Measurements from ENCODE around the gene MIAT.

MIAT gene

DNA sequence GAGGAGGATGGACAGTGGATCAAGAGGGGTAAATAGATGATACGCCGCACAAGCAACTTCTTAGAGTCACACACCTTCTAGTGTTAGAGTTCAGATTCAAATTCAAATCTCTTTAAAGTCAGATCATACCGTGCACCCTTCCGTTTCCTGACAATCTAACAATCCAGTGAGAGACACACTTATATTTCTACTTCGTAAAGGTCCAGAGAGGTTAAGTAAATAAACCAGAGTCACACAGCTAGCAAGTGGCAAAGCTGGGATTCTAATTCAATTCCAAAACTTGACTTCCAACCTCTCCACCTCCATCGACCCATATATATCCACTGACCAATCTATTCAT lies 34.0 kb downstream of the MIAT start:
- Histone ChIP-seq H3K4me1 (ENCODE audit: control insufficient read depth in 1 of 2, insufficient read depth in 1 of 2, low read depth in 1 of 2, low read length in 1 of 2) (no peaks in the 10 kb centered on the region), H3K9me3 (no peaks in the 10 kb centered on the region), H3K4me3 (ENCODE audit: low read depth in 1 of 2, low read length in 1 of 2) (no peak overlapping the region), H3K27me3 (no peaks in the 10 kb centered on the region), H3K36me3 (peaks cover 31% of the 10 kb centered on the region), H3K27ac (no peak overlapping the region)
- TF ChIP-seq, protein P1, sequence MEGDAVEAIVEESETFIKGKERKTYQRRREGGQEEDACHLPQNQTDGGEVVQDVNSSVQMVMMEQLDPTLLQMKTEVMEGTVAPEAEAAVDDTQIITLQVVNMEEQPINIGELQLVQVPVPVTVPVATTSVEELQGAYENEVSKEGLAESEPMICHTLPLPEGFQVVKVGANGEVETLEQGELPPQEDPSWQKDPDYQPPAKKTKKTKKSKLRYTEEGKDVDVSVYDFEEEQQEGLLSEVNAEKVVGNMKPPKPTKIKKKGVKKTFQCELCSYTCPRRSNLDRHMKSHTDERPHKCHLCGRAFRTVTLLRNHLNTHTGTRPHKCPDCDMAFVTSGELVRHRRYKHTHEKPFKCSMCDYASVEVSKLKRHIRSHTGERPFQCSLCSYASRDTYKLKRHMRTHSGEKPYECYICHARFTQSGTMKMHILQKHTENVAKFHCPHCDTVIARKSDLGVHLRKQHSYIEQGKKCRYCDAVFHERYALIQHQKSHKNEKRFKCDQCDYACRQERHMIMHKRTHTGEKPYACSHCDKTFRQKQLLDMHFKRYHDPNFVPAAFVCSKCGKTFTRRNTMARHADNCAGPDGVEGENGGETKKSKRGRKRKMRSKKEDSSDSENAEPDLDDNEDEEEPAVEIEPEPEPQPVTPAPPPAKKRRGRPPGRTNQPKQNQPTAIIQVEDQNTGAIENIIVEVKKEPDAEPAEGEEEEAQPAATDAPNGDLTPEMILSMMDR (IDR thresholded peaks at IDR 0.05) = no peak

DNA sequence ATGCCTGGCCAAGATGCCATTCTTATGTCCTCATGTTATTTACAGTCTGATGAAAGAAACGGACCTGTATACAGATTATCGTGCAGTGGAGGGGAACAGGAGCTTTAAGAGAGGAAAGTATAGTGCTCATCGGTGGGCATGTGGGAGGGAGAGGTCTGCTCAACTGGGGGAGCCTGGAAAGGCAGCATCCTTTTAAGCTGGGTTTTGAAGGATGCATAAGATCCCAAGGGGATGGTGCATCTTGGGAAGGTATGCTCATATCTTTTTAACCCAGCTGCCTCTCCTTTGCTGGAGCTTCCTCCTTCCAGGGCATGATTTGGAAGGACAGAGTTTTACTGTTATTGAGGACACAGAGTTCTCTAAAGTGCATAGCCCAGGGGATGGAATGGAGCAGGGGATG lies 34.8 kb downstream of the MIAT start:
- TF ChIP-seq, protein P1 (IDR thresholded peaks at IDR 0.05) = no peak
- Histone ChIP-seq H3K4me1 (ENCODE audit: control insufficient read depth in 1 of 2, insufficient read depth in 1 of 2, low read depth in 1 of 2, low read length in 1 of 2) (no peaks in the 10 kb centered on the region), H3K36me3 (peaks cover 34% of the 10 kb centered on the region), H3K4me3 (ENCODE audit: low read depth in 1 of 2, low read length in 1 of 2) (no peak overlapping the region), H3K27me3 (no peaks in the 10 kb centered on the region), H3K27ac (no peak overlapping the region), H3K9me3 (no peaks in the 10 kb centered on the region)

DNA sequence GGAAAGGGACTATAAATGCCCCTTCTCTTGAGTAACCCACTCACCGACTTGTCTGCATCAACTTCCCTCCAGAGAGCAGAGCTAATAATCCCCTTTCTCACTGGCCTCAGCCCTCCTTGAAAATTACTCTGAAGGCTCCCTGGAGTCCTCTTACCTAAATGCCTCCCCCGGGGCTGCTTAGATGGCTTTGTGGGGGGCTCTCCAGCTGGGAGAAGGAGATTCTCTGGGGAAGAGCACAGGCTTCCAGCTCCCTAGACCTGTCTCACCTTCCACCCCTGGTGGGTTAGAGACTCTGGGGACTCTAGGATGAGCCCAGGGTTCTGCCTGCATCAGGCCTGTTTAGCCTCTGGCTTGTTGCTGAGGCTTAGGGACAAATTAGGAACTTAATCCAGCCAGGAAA lies 39.8 kb downstream of the MIAT start:
- Histone ChIP-seq H3K27me3 (no peaks in the 10 kb centered on the region), H3K27ac (no peak overlapping the region), H3K36me3 (peaks cover 51% of the 10 kb centered on the region), H3K4me1 (ENCODE audit: control insufficient read depth in 1 of 2, insufficient read depth in 1 of 2, low read depth in 1 of 2, low read length in 1 of 2) (no peaks in the 10 kb centered on the region), H3K9me3 (no peaks in the 10 kb centered on the region), H3K4me3 (ENCODE audit: low read depth in 1 of 2, low read length in 1 of 2) (no peak overlapping the region)
- TF ChIP-seq, protein P1 (IDR thresholded peaks at IDR 0.05) = no peak

DNA sequence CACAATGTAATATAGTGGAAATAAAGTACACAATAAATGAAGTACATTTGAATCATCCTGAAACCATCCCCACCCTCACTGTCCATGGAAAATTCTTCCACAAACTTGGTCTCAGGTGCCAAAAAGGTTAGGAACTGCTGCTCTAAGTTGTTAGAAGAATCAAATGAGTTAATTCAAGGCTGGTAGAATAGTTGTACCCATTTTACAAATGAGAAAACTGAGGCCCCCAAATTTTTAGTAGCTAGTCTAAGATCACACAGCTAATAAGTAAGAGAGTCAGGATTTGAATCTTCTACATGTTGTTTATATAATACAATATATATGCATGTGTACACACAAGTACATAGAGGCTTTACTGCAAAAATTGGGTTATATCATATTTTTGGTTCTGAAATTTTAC lies 43.1 kb downstream of the MIAT start:
- H3K36me3 ChIP-seq = peaks cover 41% of the 10 kb centered on the region

DNA sequence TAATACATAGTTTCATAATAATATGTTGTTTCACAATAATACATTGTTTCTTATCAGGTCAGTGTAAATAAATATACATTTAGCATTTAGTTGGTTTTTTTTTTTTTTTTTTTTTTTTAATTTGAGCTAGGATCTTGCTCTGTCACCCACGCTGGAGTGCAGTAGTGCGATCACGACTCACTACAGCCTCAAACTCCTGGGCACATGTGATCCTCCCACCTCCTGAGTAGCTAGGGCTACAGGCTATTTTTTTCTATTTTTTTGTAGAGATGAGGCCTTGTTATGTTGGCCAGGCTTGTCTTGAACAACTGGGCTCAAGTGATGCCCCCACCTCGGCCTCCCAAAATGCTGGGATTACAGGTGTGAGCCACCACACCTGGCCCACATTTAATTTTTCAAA lies 43.5 kb downstream of the MIAT start:
- Histone ChIP-seq H3K4me1 (ENCODE audit: control insufficient read depth in 1 of 2, insufficient read depth in 1 of 2, low read depth in 1 of 2, low read length in 1 of 2) (no peaks in the 10 kb centered on the region), H3K27me3 (no peaks in the 10 kb centered on the region), H3K27ac (no peak overlapping the region), H3K36me3 (peaks cover 37% of the 10 kb centered on the region), H3K9me3 (no peaks in the 10 kb centered on the region), H3K4me3 (ENCODE audit: low read depth in 1 of 2, low read length in 1 of 2) (no peak overlapping the region)
- TF ChIP-seq, protein P1 (IDR thresholded peaks at IDR 0.05) = no peak

More for the DNA sequence above, 43.1 kb downstream of the MIAT start:
- H3K4me3 ChIP-seq (ENCODE audit: low read depth in 1 of 2, low read length in 1 of 2) = no peak overlapping the region
- no peaks in the 10 kb centered on the region for H3K4me1 ChIP-seq (ENCODE audit: control insufficient read depth in 1 of 2, insufficient read depth in 1 of 2, low read depth in 1 of 2, low read length in 1 of 2)
- H3K27me3 ChIP-seq = no peaks in the 10 kb centered on the region
- H3K27ac ChIP-seq = no peak overlapping the region
- TF ChIP-seq, protein P1 (IDR thresholded peaks at IDR 0.05) = no peak
- H3K9me3 ChIP-seq = no peaks in the 10 kb centered on the region

DNA sequence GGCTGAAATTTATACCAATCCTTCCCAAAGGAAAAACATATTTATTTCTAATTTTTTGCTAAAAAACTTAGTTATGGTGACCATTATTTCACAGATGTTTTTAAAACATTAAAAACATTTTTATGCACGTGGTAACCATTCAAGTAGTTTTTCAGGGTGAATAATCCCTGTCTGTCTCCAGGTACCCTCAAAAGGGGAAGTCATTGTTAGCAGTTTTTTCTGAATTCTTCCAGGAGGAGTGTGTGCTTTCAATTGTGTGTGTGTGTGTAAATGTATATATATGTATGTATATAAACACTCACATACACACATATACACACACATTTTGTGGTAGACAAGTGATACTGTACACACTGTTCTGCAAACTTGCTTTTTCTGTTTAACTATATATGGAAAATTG lies 43.9 kb downstream of the MIAT start:
- Histone ChIP-seq H3K36me3 (peaks cover 32% of the 10 kb centered on the region), H3K9me3 (no peaks in the 10 kb centered on the region), H3K4me1 (ENCODE audit: control insufficient read depth in 1 of 2, insufficient read depth in 1 of 2, low read depth in 1 of 2, low read length in 1 of 2) (no peaks in the 10 kb centered on the region), H3K27me3 (no peaks in the 10 kb centered on the region), H3K4me3 (ENCODE audit: low read depth in 1 of 2, low read length in 1 of 2) (no peak overlapping the region), H3K27ac (no peak overlapping the region)
- TF ChIP-seq, protein P1 (IDR thresholded peaks at IDR 0.05) = no peak

Measured in neutrophil (primary cell).